IMR-90 (cell line): Measurements from ENCODE around the gene SYNE1. TPM values are rescaled to one million over a fixed set of nuclear protein-coding genes. Genes with fewer than 3 reads are reported as not detected.

Experiments
- ATAC-seq: fragments of 200-7000 bp; cut with Tn5 transposase; 2 replicates; pipeline ENCODE4 v1.9.1; 2020; ENCODE audit warnings: low read depth, mild to moderate bottlenecking, moderate library complexity
- BruUV-seq: library from RNA; stranded (reverse); fragments of 400-500 nt; replicated peaks from 2 replicates; lab custom pipeline; 2021; lab: Mats Ljungman, UMichigan
- CTCF ChIA-PET: fragments of 300-600 bp; formaldehyde crosslinking; extraction: SDS; loops from one replicate; lab custom pipeline; 2021; ENCODE audit warnings: antibody characterized with exemption; lab: Yijun Ruan, JAX
- POLR2A ChIA-PET: fragments of 300-600 bp; sonication (Branson Sonifier 250); formaldehyde crosslinking; loops from one replicate; lab custom pipeline; 2022; ENCODE audit warnings: antibody characterized with exemption; ENCODE audit not compliant: unreplicated experiment; lab: Charles Lee
- DNase-seq: peaks from one replicate; pipeline ENCODE4 v3.0.0; 2013
- H2AFZ ChIP-seq: replicated peaks from 2 replicates; pipeline ENCODE3; 2013; ENCODE audit warnings: low read length, mild to moderate bottlenecking; ENCODE audit not compliant: poor library complexity
- H2AK5ac ChIP-seq: 2 replicates; pipeline ENCODE4 v1.6.1; 2013; ENCODE audit warnings: low read depth, low read length, inconsistent platforms
- H2AK9ac ChIP-seq: replicated peaks from 2 replicates; pipeline ENCODE3; 2013; ENCODE audit warnings: mild to moderate bottlenecking, low read depth, low read length, moderate library complexity; ENCODE audit not compliant: poor library complexity
- H2BK120ac ChIP-seq: 2 replicates; pipeline ENCODE4 v1.6.1; 2013; ENCODE audit warnings: low read depth, low read length, inconsistent platforms
- H2BK15ac ChIP-seq: 3 replicates; pipeline ENCODE4 v1.6.1; 2013; ENCODE audit warnings: low read depth, low read length, inconsistent platforms
- H2BK20ac ChIP-seq: 2 replicates; pipeline ENCODE4 v1.6.1; 2013; ENCODE audit warnings: low read depth, mild to moderate bottlenecking, inconsistent platforms, low read length, moderate library complexity
- H2BK5ac ChIP-seq: 2 replicates; pipeline ENCODE4 v1.6.1; 2013; ENCODE audit warnings: mild to moderate bottlenecking, low read depth, low read length, inconsistent platforms; ENCODE audit not compliant: poor library complexity, severe bottlenecking
- H3K14ac ChIP-seq: replicated peaks from 2 replicates; pipeline ENCODE4 v1.6.1; 2013; ENCODE audit warnings: low read depth, low read length, inconsistent platforms
- H3K18ac ChIP-seq: 2 replicates; pipeline ENCODE4 v1.6.1; 2013; ENCODE audit warnings: low read depth, low read length, control low read depth
- H3K23ac ChIP-seq: 2 replicates; pipeline ENCODE4 v1.6.1; 2013; ENCODE audit warnings: low read depth, low read length, inconsistent platforms
- H3K27ac ChIP-seq: 2 replicates; pipeline ENCODE4 v1.5.1; 2013; ENCODE audit warnings: mild to moderate bottlenecking, control low read depth, low read length; ENCODE audit not compliant: insufficient read depth
- H3K27me3 ChIP-seq: 2 replicates; pipeline ENCODE4 v1.6.1; 2013; ENCODE audit warnings: low read length; ENCODE audit not compliant: control insufficient read depth, insufficient read depth
- H3K36me3 ChIP-seq: 2 replicates; pipeline ENCODE4 v1.6.1; 2013; ENCODE audit warnings: low read length, mixed read lengths; ENCODE audit not compliant: control insufficient read depth, insufficient read depth
- H3K4ac ChIP-seq: 2 replicates; pipeline ENCODE4 v1.6.1; 2013; ENCODE audit warnings: low read depth, low read length, inconsistent platforms
- H3K4me1 ChIP-seq: 2 replicates; pipeline ENCODE4 v1.6.1; 2013; ENCODE audit warnings: low read length, mixed read lengths; ENCODE audit not compliant: control insufficient read depth, insufficient read depth
- H3K4me2 ChIP-seq: 2 replicates; pipeline ENCODE4 v1.6.1; 2013; ENCODE audit warnings: low read depth, mild to moderate bottlenecking, control low read depth, low read length, moderate library complexity
- H3K4me3 ChIP-seq: 2 replicates; pipeline ENCODE4 v1.5.1; 2013; ENCODE audit warnings: low read depth, mild to moderate bottlenecking, control low read depth, low read length, moderate library complexity; ENCODE audit not compliant: insufficient read depth
- H3K56ac ChIP-seq: 2 replicates; pipeline ENCODE4 v1.6.1; 2013; ENCODE audit warnings: low read length, inconsistent platforms; ENCODE audit not compliant: insufficient read depth; ENCODE audit errors: extremely low read depth
- H3K79me1 ChIP-seq, 2 experiments: 2 replicates each; pipeline ENCODE4 v1.6.1; 2013; ENCODE audit warnings: low read length in 2 of 2, inconsistent platforms in 1 of 2, low read depth in 1 of 2
- H3K9ac ChIP-seq: 2 replicates; pipeline ENCODE4 v1.6.1; 2013; ENCODE audit warnings: low read depth, low read length, control low read depth
- H3K9me1 ChIP-seq: 2 replicates; pipeline ENCODE4 v1.6.1; 2013; ENCODE audit warnings: low read length, inconsistent platforms; ENCODE audit not compliant: insufficient read depth
- H3K9me3 ChIP-seq: 2 replicates; pipeline ENCODE4 v1.6.1; 2013; ENCODE audit warnings: low read length; ENCODE audit not compliant: control insufficient read depth, insufficient read depth
- H4K20me1 ChIP-seq: 2 replicates; pipeline ENCODE4 v1.6.1; 2013; ENCODE audit warnings: low read length, inconsistent platforms; ENCODE audit not compliant: insufficient read depth
- H4K5ac ChIP-seq: 2 replicates; pipeline ENCODE4 v1.6.1; 2013; ENCODE audit warnings: mild to moderate bottlenecking, low read depth, low read length, control low read depth
- H4K8ac ChIP-seq, 2 experiments: 2 replicates each; pipeline ENCODE4 v1.6.1; 2013; ENCODE audit warnings: low read depth in 2 of 2, low read length in 2 of 2, control low read depth in 1 of 2, inconsistent platforms in 1 of 2
- H4K91ac ChIP-seq: 2 replicates; pipeline ENCODE4 v1.6.1; 2013; ENCODE audit warnings: low read depth, low read length, inconsistent platforms; ENCODE audit not compliant: insufficient read depth
- BHLHE40 ChIP-seq: fragments of 150-350 bp; IDR thresholded peaks from 2 replicates; pipeline ENCODE4 v1.6.1; 2016; ENCODE audit warnings: mild to moderate bottlenecking, low read depth, low read length
- WGBS, 2 experiments: methylation state at CpG; one replicate each; pipeline versions ENCODE4 v1.1.5 to v1.1.7; 2013; ENCODE audit warnings: missing lambda C conversion rate in 2 of 2; ENCODE audit not compliant: insufficient read length in 1 of 2; ENCODE audit errors: extremely low coverage in 2 of 2; 5-methylcytosine and 5-hydroxymethylcytosine counted together
- dilution Hi-C: fragments of 300-500 bp; cut with HindIII; formaldehyde crosslinking; loops from one replicate; pipeline ENCODE4 v1.14.3; 2018; ENCODE audit warnings: low sequenced_read_pairs; ENCODE audit not compliant: unreplicated experiment
- in situ Hi-C: fragments of 300-500 bp; cut with MboI; formaldehyde crosslinking; loops from 3 replicates; pipeline ENCODE4 v1.14.3; 2019; ENCODE audit warnings: low sequenced_read_pairs, inconsistent platforms, mixed read lengths
- intact Hi-C: fragments of 100-400 bp; cut with micrococcal nuclease; formaldehyde crosslinking; loops from 2 replicates; pipeline ENCODE4 v1.10.0; 2022
- polyA plus RNA-seq, 3 experiments: library from polyadenylated mRNA; depleted of rRNA; stranded (reverse); fragments of >200 nt; gene quantifications; 2 replicates each; pipeline ENCODE4 v1.2.3, GENCODE V29; 2012; ENCODE audit warnings: low replicate concordance in 1 of 3
- total RNA-seq: library from RNA; depleted of rRNA; stranded (reverse); fragments of >200 nt; gene quantifications from 2 replicates; pipeline ENCODE4 v1.2.3, GENCODE V29; 2012

The SYNE1 gene
- total and polyA plus RNA-seq, 2 of the 4 experiments (the other 2 are of a cell fraction), result 34.1 to 159 TPM

DNA sequence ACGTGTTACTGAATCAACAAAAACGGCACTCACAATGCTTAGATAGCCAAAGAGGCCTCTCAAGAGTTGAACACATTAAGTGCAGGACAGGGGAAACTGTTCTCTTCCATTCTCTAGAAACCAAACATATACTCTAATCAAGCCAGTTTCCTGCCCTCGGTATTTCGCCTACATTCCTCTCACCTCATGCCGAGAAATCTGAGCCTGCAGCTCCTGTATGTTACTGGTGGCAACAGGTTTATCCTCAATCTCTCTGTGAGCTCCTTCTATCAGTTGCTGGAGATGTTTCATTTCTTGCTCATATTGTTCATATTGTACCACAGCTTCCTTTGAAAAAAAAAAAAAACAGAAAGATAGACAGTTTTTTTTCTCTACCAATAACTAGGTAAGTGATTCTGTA is 328.9 kb downstream of the SYNE1 start:
- H3K14ac ChIP-seq, result no peak overlapping the region
- H3K9ac ChIP-seq, result no peak overlapping the region
- peaks cover 6 to 15% of the 10 kb centered on the region in 2 experiments; a peak in 2 of 4 replicates for H3K79me1 ChIP-seq
- no peaks in the 10 kb centered on the region for H3K9me3 ChIP-seq
- WGBS, 2 experiments, result 100% methylated on average over 2 of the region's 5 CpGs; no CpG with 5 or more reads in 1 of the 2 experiments
- no peak overlapping the region for H2BK120ac ChIP-seq
- dilution Hi-C loops, result no loop called here
- H2AFZ ChIP-seq, result no peak overlapping the region
- no peaks in the 10 kb centered on the region; the same call in 1 of the 2 replicates for H3K4me1 ChIP-seq
- no peak overlapping the region for H4K8ac ChIP-seq
- in situ Hi-C loops, result no loop called here
- no peak overlapping the region for H3K4ac ChIP-seq
- no peak overlapping the region for H3K4me2 ChIP-seq
- peaks cover 22% of the 10 kb centered on the region for H3K36me3 ChIP-seq
- no peak overlapping the region for H3K23ac ChIP-seq
- no peak overlapping the region for H2AK5ac ChIP-seq
- no peak for TF ChIP-seq BHLHE40
- no peak for ATAC-seq
- H3K27me3 ChIP-seq, result no peaks in the 10 kb centered on the region
- no peak overlapping the region for H3K56ac ChIP-seq
- BruUV-seq, result no TSS peak
- no peak overlapping the region for H3K4me3 ChIP-seq
- ChIA-PET CTCF (no interaction called here), POLR2A (no interaction called here)
- intact Hi-C loops, result loop anchor here (10.0 kb wide), 1 partner anchor 366 kb away; no protein-coding TSS in a partner anchor
- no peaks in the 10 kb centered on the region for H4K20me1 ChIP-seq
- no peak overlapping the region for H2BK15ac ChIP-seq
- 0 out of 2 replicates have a peak, but pooled peaks cover 3% of the 10 kb centered on the region for H3K9me1 ChIP-seq
- DNase-seq, result no peak
- H3K27ac ChIP-seq, result no peak overlapping the region
- no peak overlapping the region for H3K18ac ChIP-seq
- H4K5ac ChIP-seq, result no peak overlapping the region
- H2BK5ac ChIP-seq, result no peak overlapping the region
- no peak overlapping the region for H4K91ac ChIP-seq
- H2AK9ac ChIP-seq, result no peak overlapping the region
- H2BK20ac ChIP-seq, result no peak overlapping the region
